Dermis microvascular lymphatic vessel endothelial cell (primary cell): Measurements from ENCODE around the gene HTR3C. TPM values are rescaled to one million over a fixed set of nuclear protein-coding genes. Genes with fewer than 3 reads are reported as not detected.
"Not testable (repeated sequence)": the region's sequence is repeated elsewhere in the genome, so short reads cannot be mapped to it uniquely, and the experiment has no call there.

Source experiments
- DNase-seq, 2 donors: peaks; one replicate each; pipeline versions ENCODE4 v3.0.0 to v3.0.0-alpha.2; 2010; ENCODE audit warnings: low read depth in 2 of 2
- total RNA-seq: library from RNA; depleted of rRNA; stranded (reverse); fragments of >200 nt; gene quantifications from 2 replicates; pipeline ENCODE4 v1.2.1, GENCODE V29; 2014

HTR3C gene
- total RNA-seq, 1 donor from 2014 or later, result under 0.01 TPM

GRCh38 chr3:184030536-184030935 is 22.3 kb upstream of the HTR3C start:
- no peak for DNase-seq

GRCh38 chr3:184031187-184031792 is 21.6 kb upstream of the HTR3C start, which contains the start of gene HTR3D:
TSS of gene HTR3D (plus strand) at chr3:184031742. CDS start at chr3:184031742, 0 bp downstream.
- no peak for DNase-seq

GRCh38 chr3:184037816-184038215 is 15.0 kb upstream of the HTR3C start:
- no peak for DNase-seq

GRCh38 chr3:184038307-184038706 is 14.5 kb upstream of the HTR3C start:
- not testable (repeated sequence) for DNase-seq

GRCh38 chr3:184039414-184039813 is 13.4 kb upstream of the HTR3C start:
- DNase-seq, result no peak

GRCh38 chr3:184040010-184040409 is 12.8 kb upstream of the HTR3C start:
- peak; percentile 36 to 48 for DNase-seq

GRCh38 chr3:184042617-184043016 is 10.2 kb upstream of the HTR3C start:
- DNase-seq, result no peak

GRCh38 chr3:184045995-184046394 is 6.9 kb upstream of the HTR3C start:
- no peak for DNase-seq

- DNase-seq, result no peak
Measured at GRCh38 chr3:184050217-184050847, 2.5 kb upstream of the HTR3C start.

- DNase-seq, result no peak
Measured at GRCh38 chr3:184058029-184058428, 5.2 kb downstream of the HTR3C start.

GRCh38 chr3:184059424-184059823 is 6.6 kb downstream of the HTR3C start:
- DNase-seq, result no peak

GRCh38 chr3:184062637-184063036 is 9.8 kb downstream of the HTR3C start:
- no peak for DNase-seq

- DNase-seq, result no peak
Measured at GRCh38 chr3:184066211-184066610, 13.4 kb downstream of the HTR3C start.

- DNase-seq, result no peak
Measured at GRCh38 chr3:184067573-184068055, 14.8 kb downstream of the HTR3C start.

- DNase-seq, result no peak
Measured at GRCh38 chr3:184068344-184068743, 15.5 kb downstream of the HTR3C start.

GRCh38 chr3:184071142-184071541 is 18.3 kb downstream of the HTR3C start:
- not testable (repeated sequence) for DNase-seq

- DNase-seq, result no peak
Measured at GRCh38 chr3:184073621-184074020, 20.8 kb downstream of the HTR3C start.

GRCh38 chr3:184075901-184076300 is 23.1 kb downstream of the HTR3C start:
- no peak for DNase-seq

GRCh38 chr3:184077881-184078280 is 25.0 kb downstream of the HTR3C start:
- no peak for DNase-seq

GRCh38 chr3:184078851-184079250 is 26.0 kb downstream of the HTR3C start:
- DNase-seq, result no peak

- DNase-seq, result no peak
Measured at GRCh38 chr3:184081116-184081830, 28.4 kb downstream of the HTR3C start.

- no peak for DNase-seq
Measured at GRCh38 chr3:184082034-184082433, 29.2 kb downstream of the HTR3C start.

GRCh38 chr3:184082465-184082864 is 29.6 kb downstream of the HTR3C start:
- DNase-seq, result no peak
